GM12892 (cell line): ENCODE results near the gene MSL2.
"Not testable (repeated sequence)": the region's sequence is repeated elsewhere in the genome, so short reads cannot be mapped to it uniquely, and the experiment has no call there.

Experiments
- POLR2A ChIP-seq: IDR thresholded peaks from 2 replicates; pipeline ENCODE4 v1.6.1; 2011; ENCODE audit warnings: low read depth, low read length, control low read depth
- POLR2AphosphoS5 ChIP-seq: IDR thresholded peaks from 2 replicates; pipeline ENCODE4 v1.6.1; 2011; ENCODE audit warnings: low read depth, low read length, control low read depth
- TAF1 ChIP-seq: IDR thresholded peaks from 2 replicates; pipeline ENCODE4 v1.6.1; 2011; ENCODE audit warnings: low read depth, mild to moderate bottlenecking, control low read depth, low read length, borderline replicate concordance

DNA sequence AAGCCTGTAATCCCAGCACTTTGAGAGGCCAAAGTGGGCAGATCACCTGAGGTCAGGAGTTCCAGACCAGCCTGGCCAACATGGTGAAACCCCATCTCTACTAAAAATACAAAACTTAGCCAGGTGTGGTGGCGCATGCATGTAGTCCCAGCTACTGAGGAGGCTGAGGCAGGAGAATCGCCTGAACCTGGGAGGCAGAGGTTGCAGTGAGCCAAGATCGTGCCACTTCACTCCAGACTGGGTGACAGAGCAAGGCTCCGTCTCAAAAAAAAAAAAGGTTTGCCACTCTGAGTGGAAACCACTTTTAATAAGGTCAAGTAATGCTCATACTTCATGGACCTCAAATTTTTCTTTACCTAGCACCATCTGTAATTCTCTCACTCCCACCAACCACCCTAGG lies 51.7 kb downstream of the MSL2 start:
- TF ChIP-seq POLR2AphosphoS5, TAF1: not testable (repeated sequence)
- 0 out of 2 replicates have a peak, but pooled peaks have one; percentile 3 for TF ChIP-seq POLR2A
